GM18526 (cell line): ENCODE results near the gene IRF4.

Experiments
- POLR2A ChIP-seq: IDR thresholded peaks from 3 replicates; pipeline ENCODE4 v1.6.1; 2011; ENCODE audit not compliant: insufficient read length; ENCODE audit errors: extremely low read depth

The IRF4 gene

GRCh38 chr6:351011-351866 is 40.3 kb upstream of the IRF4 start:
- no peak for TF ChIP-seq POLR2A

DNA sequence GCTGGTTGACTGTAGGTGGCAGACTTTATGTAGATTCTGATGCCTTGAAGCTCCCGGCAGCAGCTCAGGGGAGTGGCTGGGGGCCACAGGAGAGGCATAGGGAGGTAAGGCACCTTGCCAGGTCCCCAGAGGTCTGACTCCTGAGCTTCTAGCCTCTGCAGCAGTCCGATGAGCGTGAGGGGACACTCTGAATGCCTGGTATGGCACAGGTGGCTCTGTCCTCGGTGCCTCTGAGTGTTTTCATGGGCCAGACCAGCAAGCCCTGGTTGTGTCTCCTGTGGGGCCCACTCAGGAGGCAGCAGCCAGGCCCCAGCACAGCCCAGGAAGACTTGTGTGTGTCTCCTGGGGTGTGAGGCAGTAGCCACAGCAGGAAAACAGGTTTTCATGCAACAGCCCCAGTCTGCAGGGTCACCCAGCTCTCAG is 39.7 kb upstream of the IRF4 start:
- TF ChIP-seq POLR2A: no peak

- TF ChIP-seq POLR2A: no peak
Observed at GRCh38 chr6:352474-352873, 39.1 kb upstream of the IRF4 start.

DNA sequence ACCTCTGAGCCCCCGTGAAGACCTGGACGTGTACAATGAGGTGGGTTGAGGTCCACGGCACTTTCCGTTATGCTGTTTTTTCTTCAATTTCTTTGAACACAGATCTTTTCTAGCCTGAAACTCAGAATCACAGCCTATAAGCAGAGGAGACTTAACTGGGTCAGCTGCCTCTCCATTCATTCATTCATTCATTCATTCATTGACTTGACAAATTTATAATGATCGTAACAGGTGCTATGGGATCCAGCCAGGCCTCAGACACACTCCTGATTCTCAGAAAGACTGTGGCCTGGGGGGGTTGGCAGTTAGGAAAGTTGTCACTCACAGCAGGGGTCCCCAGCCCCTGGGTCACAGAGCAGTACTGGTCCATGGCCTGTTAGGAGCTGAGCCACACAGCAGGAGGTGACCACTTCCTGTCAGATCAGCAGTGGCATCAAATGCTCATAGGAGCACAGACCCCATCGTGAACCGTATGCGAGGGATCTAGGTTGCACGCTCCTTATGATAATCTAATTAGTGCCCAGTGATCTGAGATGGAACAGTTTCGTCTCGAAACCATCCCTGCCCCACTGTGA is 38.6 kb upstream of the IRF4 start:
- no peak for TF ChIP-seq POLR2A

- TF ChIP-seq POLR2A: no peak
Observed at GRCh38 chr6:353642-354614, 37.6 kb upstream of the IRF4 start.

DNA sequence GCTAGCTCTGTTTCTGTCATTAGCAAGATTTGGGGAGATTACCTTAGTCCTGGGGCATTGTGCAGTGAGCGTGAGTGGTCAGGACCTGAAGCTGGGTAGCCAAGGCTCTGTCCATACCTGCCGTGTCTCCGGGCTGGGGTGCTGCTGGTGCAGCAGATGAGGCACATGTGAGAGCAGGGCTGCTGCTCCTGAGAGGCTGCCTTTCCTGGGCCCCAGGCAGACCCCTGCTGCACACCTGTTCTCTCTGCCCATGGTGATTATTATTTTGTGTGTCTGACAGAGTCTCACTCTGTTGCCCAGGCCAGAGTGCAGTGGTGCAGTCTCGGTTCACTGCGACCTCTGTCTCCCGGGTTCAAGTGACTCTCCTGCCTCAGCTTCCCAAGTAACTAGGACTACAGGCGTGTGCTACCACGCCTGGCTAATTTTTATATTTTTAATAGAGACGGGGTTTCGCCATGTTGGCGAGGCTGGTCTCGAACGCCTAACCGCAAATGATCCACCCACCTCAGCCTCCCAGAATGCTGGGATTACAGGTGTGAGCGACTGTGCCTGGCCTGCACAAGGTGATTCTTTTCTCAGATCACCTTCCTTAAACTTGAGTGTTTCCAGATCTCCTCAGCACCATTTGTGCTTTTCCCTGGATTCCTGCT is 36.8 kb upstream of the IRF4 start:
- no peak for TF ChIP-seq POLR2A

DNA sequence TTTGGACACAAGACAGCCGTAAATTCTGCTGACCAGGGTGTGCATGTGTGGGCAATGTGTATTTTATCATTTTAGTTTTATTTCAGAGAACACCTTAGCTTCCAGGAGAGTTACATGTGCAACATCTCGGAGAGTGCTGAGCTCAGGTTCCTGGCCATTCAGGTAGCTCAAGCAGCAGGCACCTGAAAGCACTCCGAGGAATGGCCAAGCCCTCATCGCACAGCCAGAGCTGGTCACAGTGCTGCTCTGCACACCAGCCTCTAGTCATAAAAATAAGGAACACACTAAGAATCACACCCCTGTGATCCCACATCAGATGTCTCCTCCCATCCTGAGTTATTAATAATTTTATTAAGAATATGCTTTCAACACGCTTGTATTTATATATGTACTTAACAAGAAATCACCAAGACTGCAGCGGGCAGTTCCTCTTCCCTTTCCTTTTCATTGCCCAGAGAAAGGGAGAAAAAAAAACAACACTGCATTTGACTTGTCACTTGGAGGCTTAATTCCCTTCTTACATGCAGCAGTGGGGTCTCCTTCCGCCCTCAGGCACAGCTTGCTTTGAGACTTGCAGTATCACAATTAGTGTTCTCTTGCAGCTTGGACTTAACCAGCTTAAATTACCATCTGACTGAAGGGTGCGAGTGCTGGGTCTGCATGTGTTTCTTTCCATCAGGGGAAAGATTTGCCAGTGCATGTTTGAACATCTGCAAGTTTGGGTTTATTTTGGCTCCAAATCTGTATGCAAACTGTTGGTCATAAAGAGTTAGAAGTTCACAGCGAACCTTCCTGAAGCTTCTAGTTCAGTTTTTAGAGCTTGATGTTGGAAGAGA is 36.0 kb upstream of the IRF4 start:
- no peak for TF ChIP-seq POLR2A

DNA sequence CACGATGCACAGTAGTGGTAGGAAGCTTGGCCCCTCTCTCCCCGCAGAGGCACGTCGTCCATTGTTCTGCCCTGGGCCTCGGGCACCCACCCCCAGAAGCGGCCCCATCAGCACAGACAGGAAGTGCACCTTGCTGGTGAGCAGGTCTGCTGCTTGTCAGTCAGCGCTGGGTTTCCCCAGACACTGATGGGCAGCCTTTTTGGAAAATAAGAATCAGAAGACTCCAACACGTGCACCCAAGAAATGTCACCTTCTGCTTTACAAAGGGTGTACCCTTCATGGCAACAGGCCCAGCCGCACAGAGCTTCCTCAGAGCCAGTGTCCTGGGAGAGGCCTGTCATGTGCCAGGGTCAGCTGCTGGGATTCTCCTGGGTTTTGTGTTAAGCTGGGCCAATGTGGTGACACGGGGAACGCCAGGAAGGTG is 34.7 kb upstream of the IRF4 start:
- TF ChIP-seq POLR2A: no peak

- TF ChIP-seq POLR2A: no peak
Observed at GRCh38 chr6:357261-357790, 34.2 kb upstream of the IRF4 start.

DNA sequence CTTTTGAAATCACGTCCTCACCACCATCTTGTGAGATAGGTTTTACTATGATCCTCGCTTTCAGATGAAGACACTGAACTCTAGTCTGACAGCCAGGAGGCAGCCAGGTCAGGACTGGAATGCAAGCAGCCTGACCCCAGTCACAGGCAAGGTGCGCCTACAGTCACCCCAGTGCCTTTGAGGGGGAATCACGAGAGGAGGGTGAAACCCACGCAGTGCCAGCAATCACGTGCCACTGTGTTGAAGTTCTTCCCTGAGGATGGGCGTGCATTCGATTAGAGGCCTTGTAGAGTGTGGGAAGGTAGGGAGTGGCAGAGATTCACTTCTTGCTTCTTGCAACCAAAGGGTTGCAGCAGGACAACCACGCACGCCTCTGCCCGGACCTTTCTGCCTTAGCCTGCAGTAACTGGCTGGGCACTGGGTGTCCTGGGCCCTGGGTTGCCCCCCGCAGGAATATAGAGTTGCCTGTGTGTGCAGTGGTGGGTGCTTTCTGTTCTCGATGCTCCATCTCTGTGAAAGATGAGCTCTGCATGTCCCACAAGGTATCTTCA is 33.7 kb upstream of the IRF4 start:
- no peak for TF ChIP-seq POLR2A

DNA sequence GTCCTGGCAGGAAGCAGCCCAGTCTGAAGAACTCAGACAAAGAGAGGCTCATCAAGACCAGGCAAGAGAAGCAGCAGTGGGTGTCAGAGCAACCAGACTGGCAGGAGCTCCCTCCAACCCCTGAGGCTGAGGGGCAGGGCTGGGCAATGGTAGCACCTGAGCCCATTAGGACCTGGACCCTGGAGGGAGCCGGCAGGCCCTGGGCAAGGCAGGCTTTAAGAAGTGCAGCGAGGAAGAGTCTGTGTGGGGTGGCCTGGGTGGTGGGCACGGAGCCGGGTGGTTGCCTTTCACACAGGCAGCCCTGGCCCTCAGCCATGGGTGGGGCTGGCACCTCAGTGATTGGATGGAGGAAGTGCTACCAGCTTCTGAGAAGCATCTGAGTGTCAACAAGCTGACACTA is 33.1 kb upstream of the IRF4 start:
- TF ChIP-seq POLR2A: no peak

DNA sequence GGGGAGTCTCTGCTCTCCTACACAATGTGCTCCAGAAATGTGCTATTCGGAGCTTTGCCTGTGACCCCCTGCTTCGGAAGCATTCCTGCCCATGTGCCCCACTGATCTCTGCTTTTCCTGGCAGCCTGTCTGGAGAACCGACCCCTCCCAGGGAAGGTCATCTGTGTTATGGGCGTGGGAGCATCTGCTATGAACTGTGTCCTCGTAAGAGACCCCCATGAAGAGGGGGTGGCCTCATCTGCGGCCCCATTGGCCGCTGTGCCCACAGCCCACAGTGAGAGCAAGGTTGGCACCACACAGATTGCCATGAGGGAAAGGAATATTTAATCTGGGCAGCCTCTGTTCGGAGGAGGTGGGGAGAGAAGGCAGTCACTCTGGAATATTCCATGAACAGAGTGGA is 32.7 kb upstream of the IRF4 start:
- no peak for TF ChIP-seq POLR2A

- no peak for TF ChIP-seq POLR2A
Observed at GRCh38 chr6:359261-360035, 32.1 kb upstream of the IRF4 start.
